Adrenal gland (tissue), 12 donors: ENCODE measurements around the gene RASA3. TPM values are rescaled to one million over a fixed set of nuclear protein-coding genes. Genes with fewer than 3 reads are reported as not detected.

Source experiments
- DNase-seq, 7 donors: peaks; one replicate each; pipeline ENCODE4 v3.0.0-alpha.2; 2019 to 2020
- H3K27ac ChIP-seq, 5 donors: fragments of 200-600 bp; sonication (generic) in 4 of 5; 1 replicate in 3 of 5; 2 replicates in 2 of 5; pipeline versions ENCODE4 v1.5.1 to v1.8.0; 2016 to 2020; ENCODE audit warnings: mild to moderate bottlenecking in 1 of 5
- H3K27me3 ChIP-seq: fragments of 200-600 bp; 2 replicates; pipeline ENCODE4 v1.8.0; 2021
- H3K36me3 ChIP-seq, 2 donors: fragments of 200-600 bp; replicated peaks in 1 of 2; 1 replicate in 1 of 2; 2 replicates in 1 of 2; pipeline versions ENCODE4 v1.5.1 to v1.8.0; 2018 to 2022
- H3K4me1 ChIP-seq, 2 donors: fragments of 200-600 bp; replicated peaks in 1 of 2; 1 replicate in 1 of 2; 2 replicates in 1 of 2; pipeline versions ENCODE4 v1.5.1 to v1.8.0; 2018 to 2021
- H3K4me3 ChIP-seq, 4 donors: fragments of 200-600 bp; sonication (generic) in 3 of 4; one replicate each; pipeline ENCODE4 v1.5.1; 2016 to 2018
- H3K9me3 ChIP-seq, 3 donors: fragments of 200-600 bp; sonication (generic) in 1 of 3; replicated peaks in 1 of 3; 1 replicate in 2 of 3; 2 replicates in 1 of 3; pipeline versions ENCODE4 v1.5.1 to v1.8.0; 2016 to 2021
- CTCF ChIP-seq, 6 experiments: fragments of 450-650 bp in 4 of 6; fragments of 200-600 bp in 2 of 6; sonication (generic) in 1 of 6; IDR thresholded peaks; 1 replicate in 5 of 6; 2 replicates in 1 of 6; pipeline versions ENCODE4 v1.5.1 to v1.8.0; 2016 to 2021; ENCODE audit warnings: antibody characterized with exemption in 6 of 6, mild to moderate bottlenecking in 2 of 6, moderate library complexity in 1 of 6
- POLR2A ChIP-seq, 2 donors: fragments of 450-650 bp; IDR thresholded peaks; one replicate each; pipeline ENCODE4 v1.6.1; 2017; ENCODE audit warnings: antibody characterized with exemption in 2 of 2, mild to moderate bottlenecking in 2 of 2, moderate library complexity in 1 of 2
- WGBS, 4 donors: extraction: QIAGEN DNeasy Blood & Tissue Kit in 2 of 4; methylation state at CpG; one replicate each; pipeline versions ENCODE4 v1.1.5 to v1.1.7; 2013 to 2017; 5-methylcytosine and 5-hydroxymethylcytosine counted together
- intact Hi-C, 2 donors: fragments of 100-400 bp; cut with DNase I; formaldehyde crosslinking; loops; one replicate each; pipeline versions ENCODE4 v1.14.1 to v1.15.0; 2022 to 2023
- polyA plus RNA-seq, 3 donors: library from polyadenylated mRNA; stranded (reverse); fragments of 200-250 nt in 2 of 3; fragments of 350-450 nt in 1 of 3; fragmentation: Illumina TruSeq in 1 of 3; extraction: RNeasy Lipid Tissue Mini Kit (QIAGEN cat#74804) in 1 of 3; gene quantifications; one replicate each; pipeline ENCODE4 v1.2.3, GENCODE V29; 2013 to 2014
- total RNA-seq, 9 donors: library from RNA; depleted of rRNA in 4 of 9; stranded (reverse); fragments of >200 nt in 4 of 9; fragments of 120-200 nt in 1 of 9; fragmentation: NEBNext Ultra II Directional in 1 of 9; extraction: Animal tissue kit (Norgen Biotek cat#: 25700) in 1 of 9; gene quantifications; one replicate each; pipeline versions ENCODE4 v1.1.0 to v1.2.4, GENCODE V29; 2013 to 2023
- donor health status: healthy with polysubstance abuse.
- donor health status: Bipolar disorder and iron deficiency.
- donor health status: DM: yes; HTN: yes; CAD: no.
- donor health status: DM: no; HTN: no; CAD: no.
- donor health status: DM: no; HTN: no; CAD: no.
- donor health status: DM: yes; HTN: yes; CAD: no.

RASA3 gene
- total and polyA plus RNA-seq, 12 donors: 2.2 to 11.7 (median 7.3) TPM

- Histone ChIP-seq H3K4me1 (no peaks in the 10 kb centered on the region), H3K4me3 (no peak overlapping the region), H3K9me3 (no peaks in the 10 kb centered on the region), H3K27ac (no peak overlapping the region), H3K27me3 (no peaks in the 10 kb centered on the region), H3K36me3 (no peaks in the 10 kb centered on the region)
- DNase-seq: no peak
- intact Hi-C loops: no loop called here
- no peak for TF ChIP-seq CTCF (IDR thresholded peaks at IDR 0.05)
- TF ChIP-seq POLR2A (IDR thresholded peaks at IDR 0.05): no peak
- 90 to 93% (median 92%) methylated on average over 22 of the region's 22 CpGs for WGBS, 4 donors
Observed at GRCh38 chr13:113958373-113958772, 174.1 kb downstream of the RASA3 start.

- Histone ChIP-seq H3K36me3 (no peaks in the 10 kb centered on the region), H3K4me3 (no peak overlapping the region), H3K9me3 (no peaks in the 10 kb centered on the region), H3K4me1 (no peaks in the 10 kb centered on the region), H3K27me3 (no peaks in the 10 kb centered on the region), H3K27ac (no peak overlapping the region)
- intact Hi-C loops: no loop called here
- 92 to 94% (median 94%) methylated on average over 9 to 14 of the region's 14 CpGs for WGBS, 4 donors
- DNase-seq: no peak
- no peak for TF ChIP-seq CTCF (IDR thresholded peaks at IDR 0.05)
- TF ChIP-seq POLR2A (IDR thresholded peaks at IDR 0.05): no peak
Observed at GRCh38 chr13:113956571-113956970, 175.9 kb downstream of the RASA3 start.

GRCh38 chr13:113955691-113956090, 176.7 kb downstream of the RASA3 start:
- DNase-seq: no peak
- H3K27ac ChIP-seq: no peak overlapping the region
- intact Hi-C loops: no loop called here
- no peaks in the 10 kb centered on the region for H3K27me3 ChIP-seq
- TF ChIP-seq CTCF (IDR thresholded peaks at IDR 0.05) (no peak), POLR2A (IDR thresholded peaks at IDR 0.05) (no peak)
- 88 to 94% (median 90%) methylated on average over 27 of the region's 27 CpGs for WGBS, 4 donors
- H3K36me3 ChIP-seq: no peaks in the 10 kb centered on the region
- no peaks in the 10 kb centered on the region for H3K9me3 ChIP-seq
- H3K4me1 ChIP-seq: peaks cover 0 to 9% of the 10 kb centered on the region in 2 donors
- H3K4me3 ChIP-seq: no peak overlapping the region

- Histone ChIP-seq H3K9me3 (no peaks in the 10 kb centered on the region), H3K4me3 (no peak overlapping the region), H3K27me3 (no peaks in the 10 kb centered on the region), H3K36me3 (no peaks in the 10 kb centered on the region), H3K4me1 (peaks cover 0 to 9% of the 10 kb centered on the region in 2 donors), H3K27ac (no peak overlapping the region)
- whole genome bisulfite sequencing, 4 donors: 84 to 95% (median 91%) methylated on average over 29 of the region's 29 CpGs
- TF ChIP-seq POLR2A (IDR thresholded peaks at IDR 0.05) (no peak), CTCF (IDR thresholded peaks at IDR 0.05) (no peak)
- intact Hi-C loops: no loop called here
- no peak for DNase-seq
Observed at GRCh38 chr13:113955235-113955634, 177.2 kb downstream of the RASA3 start.
